GM12878 (cell line): Measurements from ENCODE around the gene SAMSN1. TPM values are rescaled to one million over a fixed set of nuclear protein-coding genes. Genes with fewer than 3 reads are reported as not detected.

Experiments used
- ASH2L ChIP-seq: fragments of 300-600, 200-600 bp; sonication (generic); IDR thresholded peaks from 2 replicates; pipeline ENCODE4 v1.6.1; 2017; ENCODE audit warnings: low read depth, mild to moderate bottlenecking, borderline replicate concordance
- BACH1 ChIP-seq: fragments of 450-650 bp; IDR thresholded peaks from 2 replicates; pipeline ENCODE4 v1.6.1; 2017; ENCODE audit warnings: mild to moderate bottlenecking, borderline replicate concordance
- BHLHE40 ChIP-seq, 2 experiments: fragments of 450-650 bp in 1 of 2; IDR thresholded peaks; 2 replicates each; pipeline ENCODE4 v1.6.1; 2011 to 2017; ENCODE audit warnings: low read depth in 2 of 2, borderline replicate concordance in 1 of 2, improper control_type of control experiment in 1 of 2, low read length in 1 of 2, mild to moderate bottlenecking in 1 of 2
- HCFC1 ChIP-seq: fragments of 150-350 bp; IDR thresholded peaks from 2 replicates; pipeline ENCODE4 v1.6.1; 2014; ENCODE audit warnings: low read length
- HDAC6 ChIP-seq: fragments of 200-600 bp; sonication (generic); IDR thresholded peaks from one replicate; pipeline ENCODE4 v1.8.0; 2017; ENCODE audit warnings: antibody characterized with exemption; ENCODE audit not compliant: unreplicated experiment
- MTA3 ChIP-seq: IDR thresholded peaks from 2 replicates; pipeline ENCODE4 v1.6.1; 2012; ENCODE audit warnings: low read length, inconsistent platforms, borderline replicate concordance
- PAX5 ChIP-seq: IDR thresholded peaks from 2 replicates; pipeline ENCODE4 v1.6.1; 2011; ENCODE audit warnings: low read depth, low read length, borderline replicate concordance
- RBBP5 ChIP-seq: fragments of 200-600 bp; sonication (generic); conservative IDR thresholded peaks from 2 replicates; pipeline ENCODE4 v1.6.1; 2016
- RUNX3 ChIP-seq: IDR thresholded peaks from 2 replicates; pipeline ENCODE4 v1.6.1; 2012; ENCODE audit warnings: low read length, inconsistent platforms
- SIN3A ChIP-seq: IDR thresholded peaks from 2 replicates; pipeline ENCODE4 v1.6.1; 2012; ENCODE audit warnings: low read depth, low read length, improper control_type of control experiment
- SREBF2 ChIP-seq: IDR thresholded peaks from 2 replicates; pipeline ENCODE4 v1.6.1; 2012; ENCODE audit warnings: mild to moderate bottlenecking, low read length
- STAT1 ChIP-seq: fragments of 450-650 bp; conservative IDR thresholded peaks from 2 replicates; pipeline ENCODE4 v1.6.1; 2014; ENCODE audit warnings: antibody characterized with exemption, mild to moderate bottlenecking
- YY1 ChIP-seq: IDR thresholded peaks from 2 replicates; pipeline ENCODE4 v1.6.1; 2011; ENCODE audit warnings: low read depth, mild to moderate bottlenecking, low read length
- ZNF207 ChIP-seq: fragments of 450-650 bp; IDR thresholded peaks from 2 replicates; pipeline ENCODE4 v1.6.1; 2014; ENCODE audit warnings: antibody characterized with exemption, mild to moderate bottlenecking, borderline replicate concordance
- ZNF217 ChIP-seq: fragments of 450-650 bp; IDR thresholded peaks from 2 replicates; pipeline ENCODE4 v1.6.1; 2017; ENCODE audit warnings: antibody characterized with exemption, mild to moderate bottlenecking
- polyA plus RNA-seq, 11 experiments: library from polyadenylated mRNA; depleted of rRNA in 4 of 11; unstranded in 6 of 11; stranded (reverse) in 5 of 11; fragments of >200 nt; fragmentation: Nextera tagmentation in 4 of 11; fragmentation: Illumina TruSeq in 1 of 11; extraction: Ambion mirVana in 4 of 11; extraction: Trizol in 1 of 11; gene quantifications; 1 replicate in 1 of 11; 2 replicates in 10 of 11; pipeline versions ENCODE4 v1.2.1 to v1.2.3, GENCODE V29; 2011 to 2016; ENCODE audit warnings: inconsistent platforms in 2 of 11, missing spikeins in 2 of 11, low read depth in 1 of 11
- total RNA-seq, 4 experiments: library from RNA; depleted of rRNA in 3 of 4; stranded (reverse); fragments of >200 nt in 3 of 4; fragmentation: Illumina TruSeq in 1 of 4; extraction: Trizol in 1 of 4; gene quantifications; 2 replicates each; pipeline versions ENCODE4 v1.2.1 to v1.2.3, GENCODE V29; 2013 to 2021
- TF ChIP-seq, protein P1 (sequence below): fragments of 450-650 bp; IDR thresholded peaks from 2 replicates; pipeline ENCODE4 v1.6.1; 2016; ENCODE audit warnings: mild to moderate bottlenecking, moderate library complexity, borderline replicate concordance
- TF ChIP-seq, protein P2 (sequence below): fragments of 450-650 bp; IDR thresholded peaks from 2 replicates; pipeline ENCODE4 v1.6.1; 2016; ENCODE audit warnings: mild to moderate bottlenecking
- TF ChIP-seq, protein P3 (sequence below), 3 experiments: IDR thresholded peaks in 2 of 3; conservative IDR thresholded peaks in 1 of 3; 2 replicates each; pipeline ENCODE4 v1.5.1; 2011; ENCODE audit warnings: low read depth in 3 of 3, low read length in 3 of 3, mild to moderate bottlenecking in 3 of 3, control low read depth in 2 of 3, moderate library complexity in 2 of 3, inconsistent platforms in 1 of 3, mixed read lengths in 1 of 3; ENCODE audit not compliant: control insufficient read depth in 2 of 3, insufficient read depth in 1 of 3; ENCODE audit errors: extremely low read depth in 1 of 3
- TF ChIP-seq, protein P4 (sequence below): fragments of 450-650 bp; formaldehyde crosslinking; IDR thresholded peaks from 2 replicates; pipeline ENCODE4 v1.4.0; 2022; ENCODE audit warnings: mild to moderate bottlenecking, moderate library complexity

SAMSN1 gene
- total and polyA plus RNA-seq, 10 of the 15 experiments (the other 5 are each of a cell fraction or from before 2014, with no cell fraction given) = 23.2 to 102 (median 44.9) TPM

DNA sequence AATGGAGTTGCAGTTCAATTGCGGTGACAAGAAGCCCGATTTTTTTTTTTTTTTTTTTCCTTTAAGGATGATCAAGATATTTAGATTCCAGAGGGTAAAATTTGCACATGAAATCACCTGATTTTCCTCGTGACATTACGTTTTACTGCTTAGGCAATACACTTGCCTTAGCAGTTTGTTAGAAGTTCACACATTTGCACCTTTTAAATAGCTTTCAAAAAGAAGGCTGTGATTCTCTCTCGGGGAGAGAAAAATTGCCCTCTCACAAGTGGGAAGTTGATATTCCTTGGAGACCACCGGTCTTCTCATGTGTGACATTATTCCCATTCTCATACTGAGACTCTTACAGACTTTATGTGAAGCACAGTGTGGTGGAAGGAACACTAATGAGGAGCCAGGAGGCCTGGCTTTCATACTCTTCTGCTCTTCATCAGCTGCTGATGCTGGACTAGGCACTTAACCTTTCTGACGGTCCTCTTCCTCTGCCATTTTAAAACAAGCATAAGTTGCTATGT lies 93.3 kb downstream of the SAMSN1 start (continued):
- TF ChIP-seq, protein P1, sequence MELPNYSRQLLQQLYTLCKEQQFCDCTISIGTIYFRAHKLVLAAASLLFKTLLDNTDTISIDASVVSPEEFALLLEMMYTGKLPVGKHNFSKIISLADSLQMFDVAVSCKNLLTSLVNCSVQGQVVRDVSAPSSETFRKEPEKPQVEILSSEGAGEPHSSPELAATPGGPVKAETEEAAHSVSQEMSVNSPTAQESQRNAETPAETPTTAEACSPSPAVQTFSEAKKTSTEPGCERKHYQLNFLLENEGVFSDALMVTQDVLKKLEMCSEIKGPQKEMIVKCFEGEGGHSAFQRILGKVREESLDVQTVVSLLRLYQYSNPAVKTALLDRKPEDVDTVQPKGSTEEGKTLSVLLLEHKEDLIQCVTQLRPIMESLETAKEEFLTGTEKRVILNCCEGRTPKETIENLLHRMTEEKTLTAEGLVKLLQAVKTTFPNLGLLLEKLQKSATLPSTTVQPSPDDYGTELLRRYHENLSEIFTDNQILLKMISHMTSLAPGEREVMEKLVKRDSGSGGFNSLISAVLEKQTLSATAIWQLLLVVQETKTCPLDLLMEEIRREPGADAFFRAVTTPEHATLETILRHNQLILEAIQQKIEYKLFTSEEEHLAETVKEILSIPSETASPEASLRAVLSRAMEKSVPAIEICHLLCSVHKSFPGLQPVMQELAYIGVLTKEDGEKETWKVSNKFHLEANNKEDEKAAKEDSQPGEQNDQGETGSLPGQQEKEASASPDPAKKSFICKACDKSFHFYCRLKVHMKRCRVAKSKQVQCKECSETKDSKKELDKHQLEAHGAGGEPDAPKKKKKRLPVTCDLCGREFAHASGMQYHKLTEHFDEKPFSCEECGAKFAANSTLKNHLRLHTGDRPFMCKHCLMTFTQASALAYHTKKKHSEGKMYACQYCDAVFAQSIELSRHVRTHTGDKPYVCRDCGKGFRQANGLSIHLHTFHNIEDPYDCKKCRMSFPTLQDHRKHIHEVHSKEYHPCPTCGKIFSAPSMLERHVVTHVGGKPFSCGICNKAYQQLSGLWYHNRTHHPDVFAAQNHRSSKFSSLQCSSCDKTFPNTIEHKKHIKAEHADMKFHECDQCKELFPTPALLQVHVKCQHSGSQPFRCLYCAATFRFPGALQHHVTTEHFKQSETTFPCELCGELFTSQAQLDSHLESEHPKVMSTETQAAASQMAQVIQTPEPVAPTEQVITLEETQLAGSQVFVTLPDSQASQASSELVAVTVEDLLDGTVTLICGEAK = no peak
- TF ChIP-seq ZNF207 (no peak), STAT1 (no peak), ASH2L (no peak), BACH1 (no peak), YY1 (0 out of 2 replicates have a peak, but pooled peaks have one; percentile 20), HCFC1 (no peak), BHLHE40 (IDR thresholded peaks at IDR 0.05; ENCODE audit: borderline replicate concordance in 1 of 2, low read depth in 2 of 2, low read length in 1 of 2) (no peak), SREBF2 (no peak), PAX5 (0 out of 2 replicates have a peak, but pooled peaks have one; percentile 42), RBBP5 (no peak), ZNF217 (no peak), RUNX3 (no peak), HDAC6 (no peak), MTA3 (no peak), SIN3A (no peak)
- TF ChIP-seq, protein P2, sequence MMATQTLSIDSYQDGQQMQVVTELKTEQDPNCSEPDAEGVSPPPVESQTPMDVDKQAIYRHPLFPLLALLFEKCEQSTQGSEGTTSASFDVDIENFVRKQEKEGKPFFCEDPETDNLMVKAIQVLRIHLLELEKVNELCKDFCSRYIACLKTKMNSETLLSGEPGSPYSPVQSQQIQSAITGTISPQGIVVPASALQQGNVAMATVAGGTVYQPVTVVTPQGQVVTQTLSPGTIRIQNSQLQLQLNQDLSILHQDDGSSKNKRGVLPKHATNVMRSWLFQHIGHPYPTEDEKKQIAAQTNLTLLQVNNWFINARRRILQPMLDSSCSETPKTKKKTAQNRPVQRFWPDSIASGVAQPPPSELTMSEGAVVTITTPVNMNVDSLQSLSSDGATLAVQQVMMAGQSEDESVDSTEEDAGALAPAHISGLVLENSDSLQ = no peak
- TF ChIP-seq, protein P3, sequence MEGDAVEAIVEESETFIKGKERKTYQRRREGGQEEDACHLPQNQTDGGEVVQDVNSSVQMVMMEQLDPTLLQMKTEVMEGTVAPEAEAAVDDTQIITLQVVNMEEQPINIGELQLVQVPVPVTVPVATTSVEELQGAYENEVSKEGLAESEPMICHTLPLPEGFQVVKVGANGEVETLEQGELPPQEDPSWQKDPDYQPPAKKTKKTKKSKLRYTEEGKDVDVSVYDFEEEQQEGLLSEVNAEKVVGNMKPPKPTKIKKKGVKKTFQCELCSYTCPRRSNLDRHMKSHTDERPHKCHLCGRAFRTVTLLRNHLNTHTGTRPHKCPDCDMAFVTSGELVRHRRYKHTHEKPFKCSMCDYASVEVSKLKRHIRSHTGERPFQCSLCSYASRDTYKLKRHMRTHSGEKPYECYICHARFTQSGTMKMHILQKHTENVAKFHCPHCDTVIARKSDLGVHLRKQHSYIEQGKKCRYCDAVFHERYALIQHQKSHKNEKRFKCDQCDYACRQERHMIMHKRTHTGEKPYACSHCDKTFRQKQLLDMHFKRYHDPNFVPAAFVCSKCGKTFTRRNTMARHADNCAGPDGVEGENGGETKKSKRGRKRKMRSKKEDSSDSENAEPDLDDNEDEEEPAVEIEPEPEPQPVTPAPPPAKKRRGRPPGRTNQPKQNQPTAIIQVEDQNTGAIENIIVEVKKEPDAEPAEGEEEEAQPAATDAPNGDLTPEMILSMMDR (IDR thresholded peaks at IDR 0.05 in 2 of 3, conservative IDR thresholded peaks at IDR 0.05 in 1 of 3; ENCODE audit: control insufficient read depth in 2 of 3, extremely low read depth in 1 of 3, insufficient read depth in 1 of 3, low read depth in 3 of 3, low read length in 3 of 3) = no peak
- TF ChIP-seq, protein P4, sequence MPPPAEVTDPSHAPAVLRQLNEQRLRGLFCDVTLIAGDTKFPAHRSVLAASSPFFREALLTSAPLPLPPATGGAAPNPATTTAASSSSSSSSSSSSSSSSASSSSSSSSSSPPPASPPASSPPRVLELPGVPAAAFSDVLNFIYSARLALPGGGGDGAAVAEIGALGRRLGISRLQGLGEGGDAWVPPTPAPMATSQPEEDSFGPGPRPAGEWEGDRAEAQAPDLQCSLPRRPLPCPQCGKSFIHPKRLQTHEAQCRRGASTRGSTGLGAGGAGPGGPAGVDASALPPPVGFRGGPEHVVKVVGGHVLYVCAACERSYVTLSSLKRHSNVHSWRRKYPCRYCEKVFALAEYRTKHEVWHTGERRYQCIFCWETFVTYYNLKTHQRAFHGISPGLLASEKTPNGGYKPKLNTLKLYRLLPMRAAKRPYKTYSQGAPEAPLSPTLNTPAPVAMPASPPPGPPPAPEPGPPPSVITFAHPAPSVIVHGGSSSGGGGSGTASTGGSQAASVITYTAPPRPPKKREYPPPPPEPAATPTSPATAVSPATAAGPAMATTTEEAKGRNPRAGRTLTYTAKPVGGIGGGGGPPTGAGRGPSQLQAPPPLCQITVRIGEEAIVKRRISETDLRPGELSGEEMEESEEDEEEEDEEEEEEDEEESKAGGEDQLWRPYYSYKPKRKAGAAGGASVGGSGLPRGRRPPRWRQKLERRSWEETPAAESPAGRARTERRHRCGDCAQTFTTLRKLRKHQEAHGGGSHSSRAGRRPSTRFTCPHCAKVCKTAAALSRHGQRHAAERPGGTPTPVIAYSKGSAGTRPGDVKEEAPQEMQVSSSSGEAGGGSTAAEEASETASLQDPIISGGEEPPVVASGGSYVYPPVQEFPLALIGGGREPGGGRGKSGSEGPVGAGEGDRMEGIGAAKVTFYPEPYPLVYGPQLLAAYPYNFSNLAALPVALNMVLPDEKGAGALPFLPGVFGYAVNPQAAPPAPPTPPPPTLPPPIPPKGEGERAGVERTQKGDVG (CRISPR knock-in tag) = no peak
